Stomach smooth muscle (tissue), 2 donors: ENCODE measurements around the gene YTHDC2.

Experiments
- H3K27ac ChIP-seq: one replicate; pipeline ENCODE4 v1.7.0; 2013; ENCODE audit warnings: mild to moderate bottlenecking, low read length, inconsistent platforms
- H3K27me3 ChIP-seq, 2 donors: one replicate each; pipeline ENCODE4 v1.7.0; 2013; ENCODE audit warnings: low read length in 2 of 2; ENCODE audit not compliant: insufficient read depth in 2 of 2, control insufficient read depth in 1 of 2
- H3K36me3 ChIP-seq, 2 donors: one replicate each; pipeline ENCODE4 v1.7.0; 2013; ENCODE audit warnings: low read length in 2 of 2; ENCODE audit not compliant: control insufficient read depth in 2 of 2, insufficient read depth in 2 of 2
- H3K4me1 ChIP-seq: one replicate; pipeline ENCODE4 v1.7.0; 2013; ENCODE audit warnings: low read length; ENCODE audit not compliant: control insufficient read depth, insufficient read depth
- H3K4me3 ChIP-seq, 2 donors: one replicate each; pipeline ENCODE4 v1.7.0; 2013; ENCODE audit warnings: low read length in 2 of 2
- H3K9ac ChIP-seq, 2 donors: one replicate each; pipeline ENCODE4 v1.7.0; 2013; ENCODE audit warnings: low read length in 2 of 2, mild to moderate bottlenecking in 1 of 2
- H3K9me3 ChIP-seq, 2 donors: one replicate each; pipeline ENCODE4 v1.7.0; 2013; ENCODE audit warnings: low read length in 2 of 2; ENCODE audit not compliant: control insufficient read depth in 2 of 2
- donor health status: healthy.
- donor health status: Pancreatic carcinoma.

The YTHDC2 gene

GRCh38 chr5:113519412-113519811, 5.9 kb downstream of the YTHDC2 start:
- H3K27me3 ChIP-seq, result no peaks in the 10 kb centered on the region
- peaks cover 2 to 9% of the 10 kb centered on the region in 2 donors for H3K36me3 ChIP-seq
- no peak overlapping the region for H3K9ac ChIP-seq
- no peak overlapping the region for H3K4me3 ChIP-seq
- H3K9me3 ChIP-seq, result no peaks in the 10 kb centered on the region
- H3K27ac ChIP-seq, result no peak overlapping the region
- H3K4me1 ChIP-seq, result peaks cover 4% of the 10 kb centered on the region

- Histone ChIP-seq H3K27ac (no peak overlapping the region), H3K4me3 (no peak overlapping the region), H3K9ac (no peak overlapping the region), H3K36me3 (peaks cover 2 to 9% of the 10 kb centered on the region in 2 donors), H3K9me3 (no peaks in the 10 kb centered on the region), H3K4me1 (peaks cover 4% of the 10 kb centered on the region), H3K27me3 (no peaks in the 10 kb centered on the region)
Measured at GRCh38 chr5:113520429-113520828, 6.9 kb downstream of the YTHDC2 start.

- H3K27me3 ChIP-seq, result no peaks in the 10 kb centered on the region
Measured at GRCh38 chr5:113520899-113521298, 7.4 kb downstream of the YTHDC2 start.

GRCh38 chr5:113523168-113523567, 9.7 kb downstream of the YTHDC2 start:
- no peaks in the 10 kb centered on the region for H3K27me3 ChIP-seq
- no peaks in the 10 kb centered on the region for H3K9me3 ChIP-seq
- H3K27ac ChIP-seq, result no peak overlapping the region
- H3K36me3 ChIP-seq, result peaks cover 2 to 3% of the 10 kb centered on the region in 2 donors
- H3K4me1 ChIP-seq, result peaks cover 4% of the 10 kb centered on the region
- H3K9ac ChIP-seq, result no peak overlapping the region
- H3K4me3 ChIP-seq, result no peak overlapping the region

More at GRCh38 chr5:113520899-113521298, 7.4 kb downstream of the YTHDC2 start:
- Histone ChIP-seq H3K4me1 (peaks cover 4% of the 10 kb centered on the region), H3K36me3 (peaks cover 2 to 9% of the 10 kb centered on the region in 2 donors), H3K9me3 (no peaks in the 10 kb centered on the region), H3K9ac (no peak overlapping the region), H3K4me3 (no peak overlapping the region), H3K27ac (no peak overlapping the region)

- Histone ChIP-seq H3K9ac (no peak overlapping the region), H3K4me3 (no peak overlapping the region), H3K9me3 (no peaks in the 10 kb centered on the region), H3K36me3 (peaks cover 0 to 2% of the 10 kb centered on the region in 2 donors), H3K4me1 (peaks cover 4% of the 10 kb centered on the region), H3K27me3 (no peaks in the 10 kb centered on the region), H3K27ac (no peak overlapping the region)
Measured at GRCh38 chr5:113524927-113525326, 11.4 kb downstream of the YTHDC2 start.

GRCh38 chr5:113526421-113526820, 12.9 kb downstream of the YTHDC2 start:
- no peak overlapping the region for H3K9ac ChIP-seq
- peaks cover 4% of the 10 kb centered on the region for H3K4me1 ChIP-seq
- H3K36me3 ChIP-seq, result no peaks in the 10 kb centered on the region
- no peaks in the 10 kb centered on the region for H3K9me3 ChIP-seq
- no peak overlapping the region for H3K4me3 ChIP-seq
- no peaks in the 10 kb centered on the region for H3K27me3 ChIP-seq
- H3K27ac ChIP-seq, result no peak overlapping the region

GRCh38 chr5:113527746-113528145, 14.3 kb downstream of the YTHDC2 start:
- Histone ChIP-seq H3K4me1 (peaks cover 4% of the 10 kb centered on the region), H3K27me3 (no peaks in the 10 kb centered on the region), H3K27ac (no peak overlapping the region), H3K9ac (no peak overlapping the region), H3K9me3 (no peaks in the 10 kb centered on the region), H3K4me3 (no peak overlapping the region), H3K36me3 (no peaks in the 10 kb centered on the region)

GRCh38 chr5:113531481-113532159, 18.1 kb downstream of the YTHDC2 start:
- Histone ChIP-seq H3K9ac (no peak overlapping the region), H3K27ac (no peak overlapping the region), H3K27me3 (no peaks in the 10 kb centered on the region), H3K4me1 (no peaks in the 10 kb centered on the region), H3K36me3 (peaks cover 4 to 10% of the 10 kb centered on the region in 2 donors), H3K9me3 (no peaks in the 10 kb centered on the region), H3K4me3 (no peak overlapping the region)

- no peaks in the 10 kb centered on the region for H3K4me1 ChIP-seq
- peaks cover 7 to 16% of the 10 kb centered on the region in 2 donors for H3K36me3 ChIP-seq
- no peak overlapping the region for H3K9ac ChIP-seq
- H3K9me3 ChIP-seq, result no peaks in the 10 kb centered on the region
- no peaks in the 10 kb centered on the region for H3K27me3 ChIP-seq
- H3K27ac ChIP-seq, result no peak overlapping the region
- no peak overlapping the region for H3K4me3 ChIP-seq
Measured at GRCh38 chr5:113538313-113538712, 24.8 kb downstream of the YTHDC2 start.

GRCh38 chr5:113546703-113547183, 33.2 kb downstream of the YTHDC2 start:
- Histone ChIP-seq H3K4me1 (no peaks in the 10 kb centered on the region), H3K9me3 (no peaks in the 10 kb centered on the region), H3K36me3 (peaks cover 11 to 20% of the 10 kb centered on the region in 2 donors), H3K27ac (no peak overlapping the region), H3K9ac (no peak overlapping the region), H3K4me3 (no peak overlapping the region), H3K27me3 (no peaks in the 10 kb centered on the region)

- H3K27ac ChIP-seq, result no peak overlapping the region
- no peaks in the 10 kb centered on the region for H3K9me3 ChIP-seq
- no peak overlapping the region for H3K9ac ChIP-seq
- no peaks in the 10 kb centered on the region for H3K4me1 ChIP-seq
- no peaks in the 10 kb centered on the region for H3K27me3 ChIP-seq
- peaks cover 8 to 18% of the 10 kb centered on the region in 2 donors for H3K36me3 ChIP-seq
- H3K4me3 ChIP-seq, result no peak overlapping the region
Measured at GRCh38 chr5:113548396-113548795, 34.9 kb downstream of the YTHDC2 start.
